ENCODE data around the gene BPI. TPM values are rescaled to one million over a fixed set of nuclear protein-coding genes. Genes with fewer than 3 reads are reported as not detected.

Gene BPI
- polyA plus RNA-seq, 1 of the 3 experiments (the other 2 are of a cell fraction) = not detected

DNA sequence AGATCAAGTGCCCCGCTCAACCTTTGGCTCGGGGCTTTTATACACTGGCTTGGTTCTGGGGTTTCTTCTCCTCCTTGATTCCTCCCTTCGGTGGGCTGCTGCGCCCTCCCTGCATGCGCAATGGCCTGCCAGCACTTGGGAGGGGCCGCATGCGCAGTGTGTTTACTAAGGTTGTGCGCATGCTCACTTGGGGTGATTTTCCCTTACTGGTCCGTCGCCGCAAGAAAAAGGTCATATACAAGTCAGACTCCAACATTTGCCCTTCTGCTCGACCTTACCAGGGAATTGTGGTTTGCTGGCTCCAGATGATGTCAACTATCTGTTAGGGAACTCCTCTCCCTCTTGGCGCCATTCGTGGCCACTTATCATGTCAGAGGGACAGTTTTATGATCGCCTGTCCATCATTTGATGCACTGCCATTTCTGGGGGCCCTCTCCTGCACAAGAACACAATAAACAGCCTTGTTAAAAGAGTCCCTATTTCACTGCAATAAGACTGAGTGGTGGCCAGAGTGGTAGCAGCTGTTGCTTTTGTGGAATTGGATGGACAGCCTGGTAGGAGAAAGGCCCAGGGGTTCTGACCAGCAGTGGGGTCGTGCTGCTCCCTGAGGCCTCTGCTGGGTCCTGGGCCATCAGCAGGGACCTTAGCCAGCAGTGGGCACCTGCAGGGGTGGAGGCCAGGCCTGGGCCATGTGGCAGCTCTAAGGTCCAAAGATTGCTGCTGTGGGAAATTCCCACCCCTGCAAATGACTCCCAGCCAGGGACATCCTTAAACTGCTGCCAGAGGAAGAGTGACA, 39.6 kb downstream of the BPI start:
- DNase-seq = no peak
- TF ChIP-seq MAX (IDR thresholded peaks at IDR 0.05; ENCODE audit: low read depth) = no peak
- no peaks in the 10 kb centered on the region for H3K79me2 ChIP-seq (ENCODE audit: insufficient read depth)
- H3K4me2 ChIP-seq = no peak overlapping the region
- 67% methylated on average over 16 of the region's 16 CpGs for WGBS (ENCODE audit: low lambda C conversion rate)
- no peak overlapping the region for H3K9ac ChIP-seq
- H4K20me1 ChIP-seq (ENCODE audit: insufficient read depth) = no peaks in the 10 kb centered on the region
- POLR2A ChIA-PET = no interaction called here
- no peaks in the 10 kb centered on the region for H3K36me3 ChIP-seq (replicated peaks in 1 of 2; ENCODE audit: control insufficient read depth in 1 of 2, insufficient read depth in 2 of 2, low read length in 1 of 2)
- no peaks in the 10 kb centered on the region for H3F3A ChIP-seq (replicated peaks; ENCODE audit: insufficient read depth)
- no peak overlapping the region for H3K4me3 ChIP-seq (ENCODE audit: low read depth in 2 of 2, low read length in 1 of 2)
- CTCF ChIA-PET = no interaction called here
- peaks cover 7% of the 10 kb centered on the region; the same call in 1 of the 2 replicates for H3K27me3 ChIP-seq (ENCODE audit: insufficient read depth)
- H3K9me3 ChIP-seq = no peaks in the 10 kb centered on the region
- H3K27ac ChIP-seq (ENCODE audit: low read depth in 2 of 2, low read length in 1 of 2) = no peak overlapping the region
- no peak overlapping the region for H2AFZ ChIP-seq (ENCODE audit: low read depth)
- H3K9me2 ChIP-seq = no peaks in the 10 kb centered on the region
- no peaks in the 10 kb centered on the region for H3K4me1 ChIP-seq (ENCODE audit: control insufficient read depth in 1 of 2, insufficient read depth in 2 of 2, low read depth in 1 of 2, low read length in 1 of 2)

DNA sequence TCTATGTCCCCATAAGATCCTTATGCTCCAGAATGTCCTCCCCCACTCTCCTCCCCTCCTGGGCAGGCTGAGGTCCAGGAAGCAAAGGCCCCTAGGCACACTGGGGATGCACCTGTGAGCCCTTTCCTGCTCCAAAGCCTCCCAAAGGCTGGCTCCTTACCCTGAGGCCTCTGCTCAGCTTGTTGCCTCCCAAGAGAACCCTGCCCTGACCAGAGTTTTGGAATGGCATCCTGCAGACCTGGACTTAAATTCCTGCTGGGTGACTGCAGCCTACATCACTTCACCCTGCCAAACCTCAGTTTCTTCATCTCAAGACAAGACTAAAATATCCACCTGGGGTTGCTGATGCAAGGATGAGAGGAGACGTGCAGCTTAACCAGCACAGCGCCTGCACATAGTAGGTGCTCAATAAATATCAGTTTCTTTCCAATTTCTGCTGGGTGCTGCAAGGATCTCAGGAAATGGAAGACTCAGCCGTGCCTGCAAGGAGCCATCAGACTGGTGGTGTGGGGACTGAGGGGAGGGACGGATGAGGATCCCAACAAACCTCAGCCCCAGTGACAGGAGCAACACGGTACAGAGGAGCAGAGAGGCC, 40.2 kb downstream of the BPI start:
- Histone ChIP-seq H3K4me1 (ENCODE audit: control insufficient read depth in 1 of 2, insufficient read depth in 2 of 2, low read depth in 1 of 2, low read length in 1 of 2) (no peaks in the 10 kb centered on the region), H3K27ac (ENCODE audit: low read depth in 2 of 2, low read length in 1 of 2) (no peak overlapping the region), H3K79me2 (ENCODE audit: insufficient read depth) (no peaks in the 10 kb centered on the region), H3F3A (replicated peaks; ENCODE audit: insufficient read depth) (no peaks in the 10 kb centered on the region), H3K27me3 (ENCODE audit: insufficient read depth) (peaks cover 7% of the 10 kb centered on the region; the same call in 1 of the 2 replicates), H2AFZ (ENCODE audit: low read depth) (no peak overlapping the region), H3K9me3 (no peaks in the 10 kb centered on the region), H3K4me3 (ENCODE audit: low read depth in 2 of 2, low read length in 1 of 2) (no peak overlapping the region), H3K9me2 (no peaks in the 10 kb centered on the region), H3K36me3 (replicated peaks in 1 of 2; ENCODE audit: control insufficient read depth in 1 of 2, insufficient read depth in 2 of 2, low read length in 1 of 2) (no peaks in the 10 kb centered on the region), H3K4me2 (no peak overlapping the region), H3K9ac (no peak overlapping the region), H4K20me1 (ENCODE audit: insufficient read depth) (no peaks in the 10 kb centered on the region)
- POLR2A ChIA-PET = no interaction called here
- DNase-seq = no peak
- TF ChIP-seq RXRA (IDR thresholded peaks at IDR 0.05; ENCODE audit: borderline replicate concordance, low read depth) (no peak), MAX (IDR thresholded peaks at IDR 0.05; ENCODE audit: low read depth) (no peak), NFIC (IDR thresholded peaks at IDR 0.05; ENCODE audit: borderline replicate concordance) (no peak), RAD21 (IDR thresholded peaks at IDR 0.05; ENCODE audit: low read length) (no peak), USF1 (IDR thresholded peaks at IDR 0.05; ENCODE audit: borderline replicate concordance, low read depth) (no peak), GABPA (IDR thresholded peaks at IDR 0.05; ENCODE audit: low read depth) (no peak), PBX3 (IDR thresholded peaks at IDR 0.05) (no peak), EZH2phosphoT487 (IDR thresholded peaks at IDR 0.05; ENCODE audit: borderline replicate concordance, low read depth) (no peak), RCOR1 (IDR thresholded peaks at IDR 0.05; ENCODE audit: low read length) (no peak), FOSL2 (IDR thresholded peaks at IDR 0.05; ENCODE audit: borderline replicate concordance, low read depth) (no peak), EP300 (IDR thresholded peaks at IDR 0.05; ENCODE audit: borderline replicate concordance in 1 of 2, low read depth in 1 of 2, low read length in 1 of 2) (no peak)
- TF ChIP-seq, protein P1, sequence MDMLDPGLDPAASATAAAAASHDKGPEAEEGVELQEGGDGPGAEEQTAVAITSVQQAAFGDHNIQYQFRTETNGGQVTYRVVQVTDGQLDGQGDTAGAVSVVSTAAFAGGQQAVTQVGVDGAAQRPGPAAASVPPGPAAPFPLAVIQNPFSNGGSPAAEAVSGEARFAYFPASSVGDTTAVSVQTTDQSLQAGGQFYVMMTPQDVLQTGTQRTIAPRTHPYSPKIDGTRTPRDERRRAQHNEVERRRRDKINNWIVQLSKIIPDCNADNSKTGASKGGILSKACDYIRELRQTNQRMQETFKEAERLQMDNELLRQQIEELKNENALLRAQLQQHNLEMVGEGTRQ (IDR thresholded peaks at IDR 0.05; ENCODE audit: borderline replicate concordance, low read depth, low read length) = no peak
- CTCF ChIA-PET = no interaction called here
- 52% methylated on average over 5 of the region's 5 CpGs for WGBS (ENCODE audit: low lambda C conversion rate)

All from SK-N-SH (cell line).